ENCODE measurements around the gene WEE2.
"Not testable (repeated sequence)": the region's sequence is repeated elsewhere in the genome, so short reads cannot be mapped to it uniquely, and the experiment has no call there.

The WEE2 gene

DNA sequence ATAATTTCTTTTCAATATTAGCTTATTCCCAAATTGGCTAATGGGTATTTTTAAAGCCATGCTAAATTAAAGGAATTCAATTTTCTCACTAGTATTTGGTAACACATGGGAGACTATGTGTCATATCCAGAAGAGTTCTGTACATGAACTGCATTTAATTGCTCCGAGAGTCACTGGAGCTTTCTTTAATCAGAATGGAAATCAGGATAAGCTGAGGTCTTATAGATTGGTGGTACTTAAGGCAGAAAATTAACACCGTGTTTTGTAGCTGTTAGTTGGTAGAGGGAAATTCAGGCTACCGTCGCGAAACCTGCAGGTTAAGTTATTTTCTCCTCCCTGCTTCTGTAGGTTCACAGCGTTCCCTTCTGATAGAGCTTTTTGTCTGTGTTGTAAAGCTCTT lies at the start of gene WEE2:
Gene WEE2, plus strand, starts transcription at position 3 of the 400 bp plus-strand sequence. CDS start 406 bp downstream, outside the sequence.
- no peak for DNase-seq (ENCODE audit: low read depth, low spot score)

DNA sequence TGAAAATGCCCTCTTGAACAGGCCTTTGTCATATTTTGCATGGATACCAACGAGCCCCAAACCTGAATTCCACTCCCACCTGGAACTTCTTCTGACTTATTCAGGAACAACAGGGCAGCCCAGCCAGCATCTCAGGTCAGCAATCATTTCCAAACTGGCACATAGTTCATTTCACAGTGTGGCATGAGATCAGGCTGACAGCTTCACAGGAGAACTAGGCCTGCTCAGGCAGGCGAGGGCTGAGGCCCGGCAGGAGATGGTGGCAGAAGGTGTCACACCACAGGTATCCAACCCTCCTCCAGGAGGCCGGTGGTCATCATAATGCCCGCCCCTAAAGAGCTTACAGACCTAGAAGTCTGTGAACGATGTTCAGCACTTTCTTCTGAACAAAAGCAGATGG lies 48.7 kb upstream of the WEE2 start:
- no peak for DNase-seq (ENCODE audit: low read depth, low spot score)

DNA sequence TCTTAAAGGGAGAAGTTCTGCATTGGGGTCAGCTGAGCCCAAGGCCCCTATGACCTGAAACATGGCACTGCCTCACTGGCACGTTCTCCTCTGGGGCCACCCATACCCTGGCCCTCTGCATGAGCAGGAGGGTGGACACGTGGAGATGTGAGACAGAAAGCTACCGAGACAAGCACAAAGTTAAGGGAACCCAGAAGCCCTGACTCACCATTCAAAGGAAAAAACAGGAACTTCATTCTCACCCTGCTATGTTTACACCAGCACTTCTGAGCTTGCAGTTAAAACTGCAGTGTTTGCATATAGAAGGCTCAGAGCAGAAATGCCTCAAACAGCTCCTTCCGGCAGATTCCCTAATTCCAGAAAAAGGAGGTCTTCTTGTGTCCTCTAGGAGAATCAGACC lies 47.9 kb upstream of the WEE2 start:
- DNase-seq (ENCODE audit: low read depth, low spot score), result no peak

GRCh38 chr7:141663081-141663849 lies 44.9 kb upstream of the WEE2 start:
- no peak for DNase-seq (ENCODE audit: low read depth, low spot score)

DNA sequence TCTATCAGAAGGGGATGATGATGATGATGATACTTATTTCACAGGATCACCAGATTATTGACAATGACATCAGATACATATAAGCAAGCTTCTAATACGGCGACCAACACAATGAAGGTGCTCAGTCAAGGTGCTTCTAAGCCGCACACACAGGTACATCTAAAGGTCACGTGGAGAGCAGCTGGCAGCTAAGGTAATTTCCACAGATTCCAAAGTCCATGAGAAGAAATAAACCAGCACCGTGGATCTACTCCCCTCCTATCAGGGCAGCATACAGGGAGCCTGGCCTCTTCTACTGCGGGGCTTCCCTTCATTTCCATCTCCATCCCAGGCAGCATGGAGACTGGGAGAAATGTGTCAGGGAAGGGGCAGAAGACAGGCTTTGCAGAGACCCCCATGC lies 43.7 kb upstream of the WEE2 start:
- DNase-seq (ENCODE audit: low read depth, low spot score), result no peak

GRCh38 chr7:141665208-141666035 lies 42.7 kb upstream of the WEE2 start:
- no peak for DNase-seq (ENCODE audit: low read depth, low spot score)

DNA sequence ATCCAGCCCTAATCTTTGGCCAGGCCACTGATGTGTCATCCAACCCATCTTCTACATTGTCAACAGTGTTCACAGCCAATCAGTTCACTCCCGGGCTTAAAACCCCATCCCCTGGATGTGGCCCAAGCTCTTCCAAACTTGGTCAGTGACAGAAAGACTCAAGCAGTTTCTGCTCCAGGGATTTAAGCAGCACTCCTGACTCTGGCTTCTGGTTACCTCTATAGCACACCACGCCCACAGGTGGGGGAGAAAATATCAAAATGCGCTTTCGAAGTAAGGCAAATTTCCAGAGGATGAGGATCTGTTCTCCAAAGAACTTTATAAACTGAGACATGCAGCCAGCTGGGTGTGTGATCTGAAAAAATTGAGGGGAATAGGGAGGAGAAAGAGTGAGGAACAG lies 42.1 kb upstream of the WEE2 start:
- DNase-seq (ENCODE audit: low read depth, low spot score), result no peak

DNA sequence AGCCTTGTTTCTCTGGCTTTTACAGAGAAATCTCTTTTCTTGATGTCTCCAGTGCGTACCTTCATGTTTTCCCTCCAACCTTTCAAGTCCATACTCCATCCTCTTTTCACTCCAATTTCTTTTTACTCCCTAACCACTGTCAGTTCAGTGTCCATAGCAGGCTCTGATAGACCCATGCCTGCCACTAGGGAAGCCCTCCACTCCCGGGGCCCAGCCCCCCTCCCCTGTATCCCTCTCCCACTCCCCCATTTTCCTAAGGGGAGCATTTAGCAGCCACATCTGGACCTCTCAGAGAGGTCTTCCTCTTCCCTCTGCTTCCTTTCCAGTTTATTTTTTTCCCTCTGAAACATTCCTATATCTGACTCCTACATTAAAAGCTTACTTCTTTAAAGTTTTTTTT lies 39.3 kb upstream of the WEE2 start:
- DNase-seq (ENCODE audit: low read depth, low spot score), result no peak

DNA sequence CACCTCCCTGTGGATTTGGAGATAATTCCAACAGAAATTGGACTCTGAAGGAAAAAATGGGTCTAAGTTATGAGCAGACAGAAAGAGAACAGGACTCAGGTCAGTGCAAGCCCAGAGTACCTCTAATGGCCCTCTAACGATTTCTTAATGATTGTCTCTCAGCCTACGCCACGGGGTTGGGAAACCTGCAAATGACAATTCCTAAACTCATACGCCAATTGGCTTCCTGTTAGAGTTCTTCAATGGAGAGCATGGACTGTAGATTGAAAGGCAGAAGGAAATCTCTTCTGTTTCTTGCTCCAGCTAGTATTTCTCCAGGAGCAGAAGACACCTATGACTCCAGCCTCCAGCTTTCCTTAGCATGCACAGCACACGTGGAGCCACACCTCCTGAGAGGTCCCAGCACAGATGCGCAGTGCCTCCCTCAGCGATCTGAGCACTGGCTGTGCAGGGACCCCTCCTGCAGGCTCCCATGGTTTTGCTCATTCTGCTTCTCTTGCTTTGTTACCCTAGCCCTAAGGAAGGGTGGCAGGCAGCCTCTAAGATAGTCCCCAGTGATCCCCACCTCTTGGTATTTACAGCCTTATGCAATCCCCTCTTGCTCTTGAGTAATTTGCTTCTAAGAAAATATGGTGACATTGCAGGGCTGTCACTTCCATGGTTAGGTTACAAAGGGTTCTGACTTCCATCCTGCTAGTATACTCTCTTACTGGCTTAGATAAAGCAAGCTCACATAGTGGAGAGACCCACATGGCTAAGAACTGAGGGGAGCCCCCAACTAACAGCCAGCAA lies 36.3 kb upstream of the WEE2 start:
- DNase-seq (ENCODE audit: low read depth, low spot score), result no peak

DNA sequence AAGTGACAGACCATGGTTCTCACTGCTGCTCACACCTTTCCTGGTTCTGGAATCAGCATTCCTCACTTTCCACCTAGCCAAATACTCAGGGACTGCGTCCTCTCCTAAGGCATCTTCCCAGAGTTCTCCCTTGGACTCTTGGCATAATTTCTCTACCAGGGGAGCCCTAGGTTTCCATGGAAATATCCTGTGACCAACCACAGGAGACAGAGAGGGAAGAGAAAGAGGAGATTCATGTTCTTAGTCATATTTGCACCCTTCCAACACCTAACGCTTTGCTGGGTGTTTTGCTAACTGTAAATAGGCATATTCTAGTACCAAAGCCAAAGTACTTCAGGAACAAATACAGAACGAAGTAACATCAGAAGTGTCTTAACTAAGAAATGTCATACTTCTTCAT lies 34.8 kb upstream of the WEE2 start:
- no peak for DNase-seq (ENCODE audit: low read depth, low spot score)

GRCh38 chr7:141674171-141674671 lies 33.9 kb upstream of the WEE2 start:
- DNase-seq (ENCODE audit: low read depth, low spot score), result no peak

DNA sequence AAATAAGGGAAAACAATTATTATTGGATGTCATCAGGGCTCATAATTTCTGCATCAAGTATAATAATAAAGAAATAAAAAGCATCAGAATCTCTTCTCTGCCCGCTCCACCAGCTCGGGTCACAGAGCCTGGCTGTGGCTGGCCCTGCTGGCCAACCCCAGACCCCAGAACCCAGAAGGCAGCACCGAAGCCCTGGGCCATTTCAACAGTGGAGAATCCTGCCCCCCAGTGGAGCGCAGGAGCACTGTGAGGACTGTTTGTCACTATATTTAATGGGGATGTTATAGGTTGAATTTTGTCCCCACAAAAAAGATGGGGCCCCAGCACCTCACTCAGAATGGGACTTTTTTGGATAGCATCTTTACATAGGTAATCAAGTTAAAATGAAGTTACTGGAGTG lies 33.5 kb upstream of the WEE2 start:
- DNase-seq (ENCODE audit: low read depth, low spot score), result no peak

- no peak for DNase-seq (ENCODE audit: low read depth, low spot score)
Observed at GRCh38 chr7:141675436-141676215, 32.5 kb upstream of the WEE2 start.

DNA sequence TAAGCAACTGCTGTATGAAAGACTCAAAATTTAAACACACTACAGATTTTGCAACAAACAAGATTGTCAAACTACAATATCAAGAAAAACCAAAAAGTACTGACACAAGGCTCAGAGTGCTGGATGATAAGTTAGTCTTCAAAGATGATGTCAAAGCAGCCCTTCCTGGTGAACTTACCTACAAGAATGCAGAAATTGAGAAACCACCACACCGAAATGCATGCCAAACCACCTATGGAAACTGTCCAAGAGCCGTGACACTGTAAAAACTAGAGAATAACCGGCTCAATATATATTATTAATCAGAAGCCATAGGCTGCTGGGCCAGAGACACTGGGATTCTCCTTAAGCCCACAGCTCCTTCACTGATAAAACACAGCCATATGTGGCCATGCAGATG lies 31.5 kb upstream of the WEE2 start:
- no peak for DNase-seq (ENCODE audit: low read depth, low spot score)

- DNase-seq (ENCODE audit: low read depth, low spot score), result no peak
Observed at GRCh38 chr7:141679014-141679413, 29.1 kb upstream of the WEE2 start.

GRCh38 chr7:141685285-141686023 lies 22.7 kb upstream of the WEE2 start:
- DNase-seq (ENCODE audit: low read depth, low spot score), result no peak

- DNase-seq (ENCODE audit: low read depth, low spot score), result no peak
Observed at GRCh38 chr7:141686074-141686473, 22.1 kb upstream of the WEE2 start.

GRCh38 chr7:141686670-141687069 lies 21.5 kb upstream of the WEE2 start:
- no peak for DNase-seq (ENCODE audit: low read depth, low spot score)

GRCh38 chr7:141688043-141688442 lies 20.1 kb upstream of the WEE2 start:
- DNase-seq (ENCODE audit: low read depth, low spot score), result no peak

DNA sequence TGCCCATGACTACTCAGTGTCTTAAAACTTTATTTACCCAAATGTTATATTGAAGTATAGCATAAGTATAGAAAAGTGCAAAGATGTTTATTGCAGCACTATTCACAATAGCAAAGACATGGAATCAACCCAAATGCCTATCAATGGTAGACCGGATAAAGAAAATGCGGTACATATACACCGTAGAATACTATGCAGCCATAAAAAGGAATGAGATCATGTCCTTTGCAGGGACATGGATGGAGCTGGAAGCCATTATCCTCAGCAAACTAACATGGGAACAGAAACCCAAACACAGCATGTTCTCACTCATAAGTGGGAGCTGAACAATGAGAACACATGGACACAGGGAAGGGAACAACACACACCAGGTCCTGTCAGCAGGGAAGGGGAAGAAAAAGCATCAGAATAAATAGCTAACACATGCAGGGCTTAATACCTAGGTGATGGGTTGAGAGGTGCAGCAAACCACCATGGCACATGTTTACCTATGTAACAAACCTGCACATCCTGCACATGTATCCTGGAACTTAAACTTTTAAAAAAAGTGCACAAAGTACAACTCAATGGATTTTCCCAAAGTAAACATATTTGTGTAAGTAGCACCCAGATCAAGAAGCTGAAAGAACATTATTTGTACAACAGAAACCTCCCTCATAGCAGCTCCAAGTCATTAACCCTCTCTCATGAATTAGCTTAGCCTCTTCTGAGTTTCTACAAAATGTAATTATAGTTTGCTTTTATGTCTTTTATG lies 18.9 kb upstream of the WEE2 start:
- DNase-seq (ENCODE audit: low read depth, low spot score), result not testable (repeated sequence)

Data from activated naive CD8-positive, alpha-beta T cell treated with anti-CD3 and anti-CD28 coated beads, Interleukin-2, amount 50 U/mL, for 16 hours (primary cell).